Calu3 (cell line): ENCODE measurements around the gene SLC6A12. TPM values are rescaled to one million over a fixed set of nuclear protein-coding genes. Genes with fewer than 3 reads are reported as not detected.

ENCODE experiments used
- BruUV-seq: library from RNA; stranded (reverse); fragments of 400-500 nt; replicated peaks from 2 replicates; lab custom pipeline; 2021; lab: Mats Ljungman, UMichigan
- CTCF ChIA-PET: fragments of 300-600 bp; sonication (Branson Sonifier 250); formaldehyde crosslinking; loops from one replicate; lab custom pipeline; 2022; ENCODE audit warnings: antibody characterized with exemption; lab: Charles Lee
- DNase-seq: peaks from one replicate; pipeline ENCODE4 v3.0.0; 2022
- H3K27ac Mint-ChIP-seq: one replicate; pipeline ENCODE4 v1.8.0; 2022; ENCODE audit warnings: mixed read lengths; ENCODE audit not compliant: unreplicated experiment
- H3K27me3 Mint-ChIP-seq: one replicate; pipeline ENCODE4 v1.8.0; 2022; ENCODE audit warnings: mixed read lengths; ENCODE audit not compliant: unreplicated experiment
- H3K36me3 Mint-ChIP-seq: one replicate; pipeline ENCODE4 v1.8.0; 2022; ENCODE audit warnings: mild to moderate bottlenecking, moderate library complexity, mixed read lengths; ENCODE audit not compliant: insufficient read depth, unreplicated experiment
- H3K4me1 Mint-ChIP-seq: one replicate; pipeline ENCODE4 v1.8.0; 2022; ENCODE audit warnings: mild to moderate bottlenecking, low read depth, mixed read lengths; ENCODE audit not compliant: unreplicated experiment
- H3K4me3 Mint-ChIP-seq: one replicate; pipeline ENCODE4 v1.8.0; 2022; ENCODE audit warnings: mild to moderate bottlenecking, low read depth, moderate library complexity, mixed read lengths; ENCODE audit not compliant: unreplicated experiment
- H3K9me3 Mint-ChIP-seq: one replicate; pipeline ENCODE4 v1.8.0; 2022; ENCODE audit warnings: low read depth, mixed read lengths; ENCODE audit not compliant: unreplicated experiment
- intact Hi-C: fragments of 100-400 bp; cut with micrococcal nuclease; formaldehyde crosslinking; loops from one replicate; pipeline ENCODE4 v1.10.0; 2022; ENCODE audit not compliant: unreplicated experiment
- total RNA-seq: library from RNA; stranded (reverse); gene quantifications from 2 replicates; pipeline ENCODE4 v1.2.3, GENCODE V29; 2022
- TF ChIP-seq, protein P1 (sequence below): fragments of 200-600 bp; IDR thresholded peaks from one replicate; pipeline ENCODE4 v1.8.0; 2022; ENCODE audit warnings: antibody characterized with exemption; ENCODE audit not compliant: unreplicated experiment

SLC6A12 gene
- total RNA-seq, 1 experiment from 2014 or later: 0.90 TPM

- Mint-ChIP-seq H3K36me3 (no peaks in the 10 kb centered on the region), H3K4me1 (peaks cover 19% of the 10 kb centered on the region), H3K9me3 (no peaks in the 10 kb centered on the region), H3K27ac (no peak overlapping the region), H3K4me3 (no peak overlapping the region), H3K27me3 (peaks cover 21% of the 10 kb centered on the region)
- BruUV-seq: no TSS peak
- CTCF ChIA-PET: no interaction called here
- TF ChIP-seq, protein P1, sequence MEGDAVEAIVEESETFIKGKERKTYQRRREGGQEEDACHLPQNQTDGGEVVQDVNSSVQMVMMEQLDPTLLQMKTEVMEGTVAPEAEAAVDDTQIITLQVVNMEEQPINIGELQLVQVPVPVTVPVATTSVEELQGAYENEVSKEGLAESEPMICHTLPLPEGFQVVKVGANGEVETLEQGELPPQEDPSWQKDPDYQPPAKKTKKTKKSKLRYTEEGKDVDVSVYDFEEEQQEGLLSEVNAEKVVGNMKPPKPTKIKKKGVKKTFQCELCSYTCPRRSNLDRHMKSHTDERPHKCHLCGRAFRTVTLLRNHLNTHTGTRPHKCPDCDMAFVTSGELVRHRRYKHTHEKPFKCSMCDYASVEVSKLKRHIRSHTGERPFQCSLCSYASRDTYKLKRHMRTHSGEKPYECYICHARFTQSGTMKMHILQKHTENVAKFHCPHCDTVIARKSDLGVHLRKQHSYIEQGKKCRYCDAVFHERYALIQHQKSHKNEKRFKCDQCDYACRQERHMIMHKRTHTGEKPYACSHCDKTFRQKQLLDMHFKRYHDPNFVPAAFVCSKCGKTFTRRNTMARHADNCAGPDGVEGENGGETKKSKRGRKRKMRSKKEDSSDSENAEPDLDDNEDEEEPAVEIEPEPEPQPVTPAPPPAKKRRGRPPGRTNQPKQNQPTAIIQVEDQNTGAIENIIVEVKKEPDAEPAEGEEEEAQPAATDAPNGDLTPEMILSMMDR: no peak
- intact Hi-C loops: no loop called here
- DNase-seq: no peak
These were observed 35.2 kb downstream of the SLC6A12 start for GRCh38 chr12:178829-179109.

DNA sequence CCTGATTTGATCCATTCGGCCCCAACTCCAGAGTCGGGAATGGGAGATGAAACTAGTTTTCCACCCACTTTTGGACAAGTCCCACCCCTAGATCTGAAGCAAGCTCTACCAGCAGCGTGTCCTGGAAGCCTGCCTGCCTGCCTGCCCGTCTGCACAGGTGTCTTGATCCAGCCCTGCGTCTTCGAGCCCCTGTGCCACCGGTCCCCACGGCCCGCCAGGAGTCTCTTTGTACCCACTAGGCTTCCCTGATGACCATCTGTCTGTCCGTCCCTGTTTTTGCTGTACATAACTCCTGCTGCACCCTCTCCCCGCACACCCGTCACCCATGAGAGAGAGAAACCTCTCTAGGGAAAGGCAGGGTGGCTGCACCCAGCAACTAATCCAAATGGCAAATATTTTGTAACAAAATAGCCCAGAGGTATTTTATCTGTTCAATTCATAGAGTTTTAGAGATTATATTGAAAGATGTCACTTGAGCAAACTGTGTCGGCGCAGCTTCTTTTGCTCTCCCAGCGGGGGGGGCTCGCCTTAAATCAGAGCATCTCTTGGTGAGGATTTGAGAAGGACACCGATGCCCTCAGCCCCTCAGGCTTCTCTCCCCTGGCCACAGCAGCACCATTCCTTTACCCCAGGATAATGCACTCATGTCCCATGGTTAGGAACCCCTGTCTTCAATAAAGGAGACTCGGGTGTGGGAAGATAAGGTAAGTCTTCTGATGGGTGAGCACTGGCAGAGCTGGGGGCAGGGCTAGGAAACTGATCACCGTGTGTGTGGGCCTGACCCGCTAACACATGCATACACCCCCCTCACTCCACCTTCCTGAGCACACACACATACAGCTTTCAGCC is 35.8 kb downstream of the SLC6A12 start:
- CTCF ChIA-PET: no interaction called here
- peaks cover 19% of the 10 kb centered on the region for H3K4me1 Mint-ChIP-seq
- no peak overlapping the region for H3K4me3 Mint-ChIP-seq
- H3K36me3 Mint-ChIP-seq: no peaks in the 10 kb centered on the region
- BruUV-seq: no TSS peak
- DNase-seq: no peak
- TF ChIP-seq, protein P1: no peak
- no peaks in the 10 kb centered on the region for H3K9me3 Mint-ChIP-seq
- intact Hi-C loops: no loop called here
- peaks cover 27% of the 10 kb centered on the region for H3K27me3 Mint-ChIP-seq
- H3K27ac Mint-ChIP-seq: no peak overlapping the region

DNA sequence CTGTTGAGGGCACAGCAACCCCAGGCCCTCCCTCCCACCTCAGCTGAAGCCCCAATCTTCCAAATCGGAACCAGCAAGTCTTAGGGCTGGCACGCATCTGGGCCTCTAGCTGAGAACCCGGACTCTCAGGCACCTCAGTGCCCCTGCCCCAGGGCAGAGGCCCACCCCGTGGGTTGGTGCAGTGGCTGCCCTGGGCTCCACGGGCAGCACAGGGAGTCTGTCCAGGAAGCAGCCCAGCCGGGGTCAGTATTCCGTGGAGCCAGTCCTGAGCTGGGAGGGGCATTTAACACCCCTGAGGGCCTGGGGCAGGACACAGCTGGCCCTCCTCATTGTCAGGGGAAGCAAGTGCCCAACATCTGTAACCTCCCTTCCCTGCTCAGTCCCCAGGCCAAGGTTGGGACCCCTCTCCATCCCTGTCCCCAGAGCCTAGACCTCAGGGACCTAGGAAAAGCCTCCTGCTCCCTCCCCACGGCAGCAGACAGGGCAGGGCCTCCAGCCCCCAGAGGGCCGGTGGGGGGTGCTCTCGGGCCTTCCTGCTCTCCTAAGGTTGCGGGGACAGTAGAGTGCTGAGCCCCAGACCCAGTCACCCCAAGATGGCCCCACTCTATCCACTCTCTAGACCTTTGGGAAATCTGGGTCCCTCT is 36.5 kb downstream of the SLC6A12 start:
- Mint-ChIP-seq H3K27ac (no peak overlapping the region), H3K36me3 (no peaks in the 10 kb centered on the region), H3K9me3 (no peaks in the 10 kb centered on the region), H3K4me3 (no peak overlapping the region), H3K27me3 (peaks cover 35% of the 10 kb centered on the region), H3K4me1 (peaks cover 12% of the 10 kb centered on the region)
- TF ChIP-seq, protein P1: no peak
- CTCF ChIA-PET: interaction anchor here (0.6 kb wide), 2 partner anchors 23 to 110 kb away, joined by 3 to 5 read pairs; no protein-coding TSS in a partner anchor
- DNase-seq: no peak
- intact Hi-C loops: no loop called here
- BruUV-seq: no TSS peak

- DNase-seq: peak; percentile 19
- no peaks in the 10 kb centered on the region for H3K9me3 Mint-ChIP-seq
- CTCF ChIA-PET: interaction anchor here (0.6 kb wide), 1 partner anchor 110 kb away, joined by 5 read pairs; no protein-coding TSS in a partner anchor
- no TSS peak for BruUV-seq
- TF ChIP-seq, protein P1: no peak
- H3K4me3 Mint-ChIP-seq: no peak overlapping the region
- H3K27ac Mint-ChIP-seq: no peak overlapping the region
- intact Hi-C loops: no loop called here
- H3K4me1 Mint-ChIP-seq: peaks cover 10% of the 10 kb centered on the region
- no peaks in the 10 kb centered on the region for H3K36me3 Mint-ChIP-seq
- peaks cover 44% of the 10 kb centered on the region for H3K27me3 Mint-ChIP-seq
These were observed 37.4 kb downstream of the SLC6A12 start for GRCh38 chr12:176321-177181.
